GM19023 (cell line): Measurements from ENCODE around the gene PMM1.
"Not testable (repeated sequence)": the region's sequence is repeated elsewhere in the genome, so short reads cannot be mapped to it uniquely, and the experiment has no call there.

Experiments
- ATAC-seq: cut with Tn5 transposase; IDR thresholded peaks from one replicate; pipeline ENCODE4 v1.9.1; 2021; ENCODE audit warnings: mild to moderate bottlenecking, moderate library complexity; ENCODE audit not compliant: unreplicated experiment

Gene PMM1

GRCh38 chr22:41564563-41564962 is 25.1 kb downstream of the PMM1 start:
- no peak for ATAC-seq

DNA sequence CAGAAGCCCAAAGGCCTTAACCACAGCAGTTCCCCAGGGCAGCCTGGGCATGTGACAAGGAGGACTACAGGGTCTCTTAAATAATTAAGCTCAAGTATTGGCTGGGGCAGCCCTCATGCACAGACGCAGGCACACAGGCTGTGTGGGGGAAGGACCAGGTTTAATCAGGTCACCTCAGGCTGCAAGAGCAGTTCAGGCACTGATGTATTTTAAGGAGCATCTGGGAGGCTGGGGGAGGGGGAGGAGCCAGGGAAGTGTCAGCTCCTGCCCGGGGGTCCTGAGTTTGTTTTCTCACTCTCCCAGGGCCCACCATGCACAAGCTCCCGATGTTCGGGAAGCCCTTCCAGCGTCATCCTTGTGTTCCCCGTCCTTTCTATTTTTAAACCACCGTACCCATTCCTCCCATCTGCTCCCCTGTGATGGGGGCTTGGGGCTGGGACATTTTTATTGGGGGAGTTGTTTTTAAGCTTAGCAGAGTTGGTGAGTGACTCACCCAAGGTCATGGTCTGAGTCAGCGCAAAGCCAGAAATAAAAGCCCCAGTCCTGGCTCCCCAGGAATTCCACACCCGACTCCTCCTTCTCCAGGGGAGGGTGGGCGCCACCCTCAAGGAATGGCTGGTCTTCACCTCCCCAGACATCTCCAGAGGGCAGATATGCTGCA is 26.5 kb downstream of the PMM1 start:
- ATAC-seq = no peak

- ATAC-seq = no peak
Measured at GRCh38 chr22:41562461-41562860, 27.2 kb downstream of the PMM1 start.

DNA sequence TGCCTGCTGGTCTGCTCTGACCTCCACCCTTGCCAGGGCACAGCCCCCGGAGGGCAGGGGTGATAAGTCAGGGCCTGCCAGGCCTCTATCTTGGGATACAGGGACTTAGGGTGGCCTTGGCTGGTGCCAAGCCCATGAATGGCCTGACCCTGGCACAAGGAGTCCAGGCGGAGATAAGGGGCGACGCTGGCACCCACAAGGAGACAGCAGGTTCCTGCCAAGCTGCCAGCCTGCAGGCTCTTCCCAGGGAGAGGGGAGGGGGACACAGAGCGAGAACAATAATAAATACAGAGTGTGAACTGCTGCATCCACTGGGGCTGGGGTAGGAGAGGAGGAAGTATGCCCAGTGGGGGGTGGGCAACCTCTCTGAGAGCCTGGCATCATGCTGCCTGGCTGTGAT is 27.9 kb downstream of the PMM1 start:
- no peak for ATAC-seq

GRCh38 chr22:41561335-41561734 is 28.3 kb downstream of the PMM1 start:
- ATAC-seq = no peak

DNA sequence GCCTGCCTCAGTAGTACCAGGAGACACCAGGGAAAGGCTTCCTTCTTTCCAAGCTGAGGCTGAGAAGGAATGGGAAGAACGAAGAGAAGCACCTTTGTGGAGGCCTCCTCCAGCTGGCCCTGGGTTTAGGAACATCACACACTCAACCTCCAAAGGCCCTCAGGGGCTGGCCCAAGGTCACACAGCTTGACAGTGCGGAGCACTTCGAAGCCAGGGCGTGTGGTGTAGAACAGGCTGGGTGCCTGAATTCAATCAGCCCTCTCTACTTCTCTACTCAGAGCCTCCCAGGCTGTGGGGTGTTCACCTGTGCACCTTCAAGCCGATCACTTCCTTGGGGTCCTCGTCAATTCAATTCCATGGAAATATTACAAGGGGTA is 29.6 kb downstream of the PMM1 start:
- no peak for ATAC-seq

GRCh38 chr22:41558241-41558630 is 31.4 kb downstream of the PMM1 start:
- ATAC-seq = not testable (repeated sequence)

DNA sequence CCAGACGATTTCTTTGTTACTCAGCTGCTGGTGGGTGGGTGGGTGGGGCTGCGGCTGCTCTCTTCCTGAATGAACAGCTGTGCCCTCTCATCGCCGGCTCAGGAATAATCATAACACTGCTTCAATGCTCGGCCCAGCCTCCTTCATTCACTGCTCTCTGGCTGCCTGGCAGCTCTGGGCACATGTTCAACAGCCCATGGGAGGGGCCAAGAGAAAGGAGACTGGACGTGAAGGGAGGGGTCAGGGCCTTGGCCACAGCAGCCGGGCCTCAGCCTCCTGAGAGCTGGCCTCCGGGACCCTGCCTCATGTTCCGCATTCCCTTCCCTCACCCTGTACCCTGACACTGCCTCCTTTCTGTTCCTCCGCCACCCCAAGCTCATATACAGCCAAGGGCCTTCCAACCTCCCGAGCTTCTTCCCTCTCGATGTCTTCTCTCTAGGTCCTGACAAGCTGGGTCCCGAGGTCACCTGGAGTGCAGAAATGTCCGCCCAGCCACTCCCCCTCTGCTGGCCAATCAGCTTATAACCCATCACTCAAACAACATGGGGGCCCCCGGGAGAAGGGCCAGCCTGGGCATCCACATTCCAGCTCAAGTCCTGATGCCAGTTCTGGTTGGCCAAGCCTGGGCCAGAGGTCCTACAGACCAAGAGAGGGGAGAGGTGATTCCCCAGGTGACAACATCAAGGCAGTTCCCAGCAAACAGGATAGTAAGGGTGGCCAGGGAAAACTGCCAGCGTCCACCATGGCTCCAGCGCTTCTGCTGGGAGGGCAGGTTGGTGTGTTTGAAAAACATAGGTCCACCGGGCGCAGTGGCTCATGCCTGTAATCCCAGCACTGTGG is 32.0 kb downstream of the PMM1 start:
- no peak for ATAC-seq

DNA sequence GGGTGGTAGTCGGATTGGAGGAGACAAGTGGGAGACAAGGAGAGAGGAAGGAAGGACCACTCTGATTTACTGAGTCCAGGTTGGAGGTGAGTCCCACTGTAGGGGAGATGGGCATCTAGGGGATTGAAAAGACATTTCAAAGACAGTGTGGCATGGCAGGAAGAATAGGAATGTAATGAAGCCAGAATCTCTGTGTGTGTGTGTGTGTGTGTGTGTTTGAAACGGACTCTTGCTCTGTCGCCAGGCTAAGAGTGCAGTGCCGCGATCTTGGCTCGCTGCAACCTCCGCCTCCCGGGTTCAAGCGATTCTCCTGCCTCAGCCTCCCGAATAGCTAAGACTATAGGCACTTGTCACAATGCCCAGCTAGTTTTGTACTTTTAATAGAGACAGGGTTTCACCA is 33.1 kb downstream of the PMM1 start:
- ATAC-seq = no peak

DNA sequence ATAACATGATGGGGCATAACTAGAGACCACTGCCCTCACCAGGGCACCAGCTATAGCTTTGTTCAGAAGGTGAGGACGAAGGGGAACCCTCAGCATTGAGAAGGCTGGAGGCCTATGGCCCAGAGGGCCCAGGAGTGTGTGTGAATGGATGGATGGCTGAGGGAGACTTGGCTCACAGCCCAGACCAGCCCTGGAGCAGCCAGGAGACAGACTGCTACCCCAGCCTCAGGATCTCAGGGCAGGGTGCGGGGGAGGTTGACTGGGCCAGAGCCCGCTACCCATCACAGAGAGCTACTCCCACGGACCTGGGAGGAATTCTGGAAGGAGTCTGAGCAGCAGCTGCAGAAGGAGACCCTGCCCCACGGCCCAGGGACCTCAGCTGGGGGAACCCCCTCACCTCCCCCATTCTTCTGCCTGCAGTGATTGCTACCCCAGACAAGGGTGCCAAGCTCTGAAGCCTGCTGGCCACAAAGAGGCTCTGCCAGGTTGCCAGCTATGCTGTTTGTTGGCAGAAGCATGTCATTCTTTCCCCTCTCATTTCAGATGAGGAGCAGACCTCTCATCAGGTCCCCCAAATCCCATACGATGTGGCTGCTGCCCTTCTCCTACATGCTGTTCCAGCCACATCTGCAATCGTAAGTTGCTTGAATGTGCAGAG is 34.2 kb downstream of the PMM1 start:
- no peak for ATAC-seq

DNA sequence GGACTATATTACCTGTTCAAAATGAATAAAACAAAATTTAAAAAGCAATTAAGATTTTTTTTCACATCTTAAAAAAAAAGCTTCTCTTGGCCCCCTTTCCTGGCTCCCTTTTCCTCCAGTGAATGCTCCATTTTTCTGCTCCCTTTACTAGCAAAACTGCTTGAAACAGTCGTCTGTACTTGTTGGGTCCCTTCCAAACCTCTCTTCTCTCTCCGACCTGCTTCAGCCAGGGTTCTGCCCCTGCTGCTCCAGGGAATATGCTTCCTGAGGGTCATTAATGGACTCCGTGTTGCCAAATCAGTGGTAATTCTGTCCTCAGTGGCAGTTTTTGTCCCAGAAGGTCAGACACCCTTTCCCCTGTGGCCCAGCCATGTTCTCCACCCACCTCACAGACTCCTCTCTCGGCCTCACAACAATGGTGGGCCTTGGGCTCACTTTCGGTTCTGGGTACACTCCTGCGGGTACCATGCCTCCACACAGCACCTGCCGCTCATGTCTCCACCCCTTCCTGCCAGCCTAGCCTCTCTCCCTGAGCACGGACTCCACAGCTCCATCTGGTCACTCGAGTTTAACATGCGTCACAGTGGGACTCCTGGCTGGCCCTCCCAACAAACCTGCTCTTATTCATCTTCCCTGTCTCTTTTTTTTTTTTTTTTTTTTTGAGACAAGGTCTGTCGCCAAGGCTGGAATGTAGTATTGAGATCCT is 37.6 kb downstream of the PMM1 start:
- no peak for ATAC-seq

DNA sequence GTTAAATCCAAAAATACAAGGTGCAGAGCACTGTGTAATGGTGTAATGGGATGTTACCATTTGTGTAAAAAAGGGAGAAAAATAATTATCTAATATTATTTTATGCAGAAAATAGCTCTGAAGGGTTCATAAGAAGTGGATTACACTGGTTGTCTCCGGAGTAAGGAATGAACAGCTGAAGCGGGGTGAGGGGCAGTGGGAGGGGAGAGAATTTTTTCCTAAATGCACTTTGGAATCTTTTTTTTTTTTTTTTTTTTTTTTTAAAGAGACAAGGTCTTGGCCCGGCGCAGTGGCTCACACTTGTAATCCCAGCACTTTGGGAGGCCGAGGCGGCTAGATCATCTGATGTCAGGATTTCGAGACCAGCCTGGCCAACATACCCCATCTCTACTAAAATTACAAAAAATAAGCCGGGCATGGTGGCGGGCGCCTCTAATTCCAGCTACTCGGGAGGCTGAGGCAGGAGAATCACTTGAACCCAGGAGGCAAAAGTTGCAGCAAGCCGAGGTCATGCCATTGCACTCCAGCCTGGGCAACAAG is 38.6 kb downstream of the PMM1 start:
- ATAC-seq = no peak

GRCh38 chr22:41548830-41549211 is 40.8 kb downstream of the PMM1 start:
- ATAC-seq = no peak

DNA sequence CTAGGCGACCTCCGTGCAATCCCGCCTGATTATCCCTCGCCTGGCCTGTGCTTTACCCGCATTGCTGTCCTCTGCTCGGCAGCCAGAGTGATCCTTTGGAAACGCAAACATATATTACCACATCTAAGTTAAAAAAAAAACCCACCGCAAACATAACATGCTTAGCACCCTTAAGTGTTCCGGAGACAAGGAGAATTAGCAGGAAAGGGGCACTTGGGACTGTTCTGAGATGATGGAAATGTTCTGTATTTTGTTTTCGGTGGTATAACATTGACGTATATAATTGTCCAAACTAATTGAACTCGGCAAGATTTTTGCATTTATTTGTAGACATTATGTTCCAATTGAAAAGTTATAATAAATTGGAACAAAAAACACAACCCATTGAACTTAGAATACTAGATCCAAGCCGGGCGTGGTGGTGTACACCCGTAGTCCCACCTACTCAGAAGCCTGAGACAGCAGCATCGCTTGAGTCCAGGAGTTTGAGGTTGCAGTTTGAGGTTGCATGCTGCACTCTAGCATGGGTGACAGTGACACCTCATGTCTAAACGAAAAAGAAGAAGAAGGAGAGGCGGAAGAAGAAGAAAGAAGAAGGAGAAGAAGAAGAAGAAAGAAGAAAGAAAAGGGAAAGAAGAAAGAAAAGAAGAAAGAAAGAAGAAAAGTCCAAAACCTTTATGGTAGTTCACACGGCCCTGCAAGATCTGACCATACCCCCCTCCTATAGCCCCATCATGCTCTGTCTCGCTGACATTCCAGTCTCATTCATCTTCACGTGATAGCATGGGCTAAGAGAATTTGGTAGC is 44.8 kb downstream of the PMM1 start:
- ATAC-seq = no peak

DNA sequence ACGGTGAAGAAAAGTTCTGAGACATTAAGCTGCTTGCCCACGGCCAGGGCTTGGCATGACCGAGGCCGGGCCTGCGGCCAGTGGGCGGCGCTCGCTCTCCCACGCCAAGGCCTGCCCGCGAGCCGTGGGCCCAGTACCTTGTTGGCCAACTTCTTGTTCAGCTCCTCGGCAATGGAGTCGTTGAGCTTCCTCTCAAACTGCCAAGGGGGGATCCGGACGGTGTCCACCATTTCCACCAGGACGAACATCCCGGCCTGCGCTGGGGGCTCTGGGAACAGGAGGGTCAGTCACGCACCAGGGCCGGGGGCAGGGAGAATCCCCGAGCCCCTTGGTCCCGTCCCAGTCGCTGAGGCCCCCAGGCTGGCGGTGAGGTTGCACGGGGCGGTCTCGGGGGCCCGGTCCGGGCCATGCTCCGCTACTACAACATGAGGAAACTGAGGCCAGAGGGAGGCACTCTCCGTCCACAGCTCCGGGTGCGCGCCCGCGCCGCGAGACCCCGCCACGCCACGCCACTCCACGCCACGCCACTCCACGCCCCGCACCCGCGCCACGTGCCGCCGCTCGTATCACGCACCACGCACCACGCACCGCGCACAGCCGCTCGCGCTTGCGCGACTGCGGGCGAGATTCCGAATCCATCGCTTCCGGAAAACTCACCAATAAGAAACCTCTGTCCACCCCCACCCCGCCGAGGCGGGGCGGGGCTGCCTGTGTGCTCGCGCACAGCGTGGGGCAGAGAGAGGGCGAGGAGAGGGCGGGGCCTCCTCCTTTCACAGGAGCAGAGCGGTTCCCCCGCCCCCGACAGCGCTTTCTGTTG is 45.6 kb downstream of the PMM1 start, which contains the start of gene POLR3H:
Gene POLR3H, minus strand, starts transcription at position 617 of the 817 bp plus-strand sequence. Its CDS starts 369 bp downstream, at position 248.
- peak; percentile 93 for ATAC-seq

- no peak for ATAC-seq
Measured at GRCh38 chr22:41542224-41542623, 47.4 kb downstream of the PMM1 start.

GRCh38 chr22:41541484-41541883 is 48.2 kb downstream of the PMM1 start:
- no peak for ATAC-seq

DNA sequence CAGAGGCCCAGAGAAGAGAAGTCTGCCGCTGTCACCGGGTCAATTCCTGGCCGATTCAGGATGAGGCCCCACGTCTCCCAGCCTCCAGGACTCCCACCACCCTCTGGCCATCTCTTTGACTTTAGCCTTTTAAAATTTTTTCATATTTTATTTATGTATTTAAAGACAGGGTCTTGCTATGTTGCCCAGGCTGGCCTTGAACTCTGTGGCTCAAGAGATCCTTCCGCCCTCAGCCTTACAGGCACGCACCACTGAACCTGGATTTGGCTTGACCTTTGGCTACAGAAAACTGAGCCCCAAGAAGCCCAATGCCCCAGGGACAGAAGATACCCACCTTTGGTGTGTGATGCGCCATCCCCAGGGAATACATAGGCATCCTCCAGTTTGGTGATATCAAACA is 49.3 kb downstream of the PMM1 start:
- no peak for ATAC-seq

- no peak for ATAC-seq
Measured at GRCh38 chr22:41540006-41540315, 49.7 kb downstream of the PMM1 start.
